HG02759 (cell line): Measurements from ENCODE around the gene JMJD7.

Experiments used
- ATAC-seq: cut with Tn5 transposase; IDR thresholded peaks from one replicate; pipeline ENCODE4 v1.9.1; 2021; ENCODE audit warnings: mild to moderate bottlenecking, moderate library complexity; ENCODE audit not compliant: unreplicated experiment

JMJD7 gene

GRCh38 chr15:41799488-41799805 lies 28.4 kb upstream of the JMJD7 start:
- no peak for ATAC-seq

- ATAC-seq = no peak
These were observed 26.7 kb upstream of the JMJD7 start for GRCh38 chr15:41801185-41801584.

- ATAC-seq = no peak
These were observed 25.9 kb upstream of the JMJD7 start for GRCh38 chr15:41801850-41802455.

DNA sequence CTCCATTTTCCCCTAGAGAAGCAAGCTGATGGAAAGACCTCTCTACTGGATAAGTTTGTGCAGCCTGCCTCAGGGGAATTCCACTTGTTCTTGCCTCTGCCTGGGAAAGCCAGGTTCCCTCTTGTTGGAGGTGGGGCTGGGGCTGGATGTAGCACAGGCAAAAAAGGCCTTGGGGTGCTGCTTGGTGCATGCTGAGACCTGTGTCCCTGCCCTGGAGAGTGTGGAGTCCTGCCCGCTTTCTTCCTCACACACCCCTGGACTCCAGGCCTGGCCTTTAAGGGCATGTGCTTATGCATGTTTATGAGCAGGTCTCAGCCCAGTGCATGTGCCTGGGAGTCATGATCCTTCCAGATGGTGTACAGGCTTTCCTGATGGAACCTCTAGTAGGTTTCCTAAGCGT lies 23.5 kb upstream of the JMJD7 start:
- ATAC-seq = no peak

GRCh38 chr15:41804916-41805666 lies 22.8 kb upstream of the JMJD7 start:
- no peak for ATAC-seq

DNA sequence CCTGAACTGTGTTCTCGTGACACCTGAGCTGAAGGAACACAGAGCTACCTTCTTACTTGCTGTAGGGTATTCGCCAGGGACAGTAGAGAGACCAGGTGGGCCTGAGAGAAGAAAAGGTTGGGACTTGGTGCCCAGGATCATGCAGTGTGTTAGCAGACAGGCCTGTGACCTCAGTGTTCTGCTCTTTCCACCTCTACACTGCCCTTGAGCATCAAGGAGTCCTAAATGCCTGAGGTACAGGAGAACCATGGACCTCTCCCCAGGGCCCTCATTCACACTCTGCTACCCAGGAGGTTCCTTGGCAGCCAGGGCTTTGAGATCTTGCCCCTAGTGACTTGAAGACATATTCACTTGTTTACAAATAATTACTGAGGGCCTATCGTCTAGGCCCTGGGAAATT lies 22.2 kb upstream of the JMJD7 start:
- no peak for ATAC-seq

DNA sequence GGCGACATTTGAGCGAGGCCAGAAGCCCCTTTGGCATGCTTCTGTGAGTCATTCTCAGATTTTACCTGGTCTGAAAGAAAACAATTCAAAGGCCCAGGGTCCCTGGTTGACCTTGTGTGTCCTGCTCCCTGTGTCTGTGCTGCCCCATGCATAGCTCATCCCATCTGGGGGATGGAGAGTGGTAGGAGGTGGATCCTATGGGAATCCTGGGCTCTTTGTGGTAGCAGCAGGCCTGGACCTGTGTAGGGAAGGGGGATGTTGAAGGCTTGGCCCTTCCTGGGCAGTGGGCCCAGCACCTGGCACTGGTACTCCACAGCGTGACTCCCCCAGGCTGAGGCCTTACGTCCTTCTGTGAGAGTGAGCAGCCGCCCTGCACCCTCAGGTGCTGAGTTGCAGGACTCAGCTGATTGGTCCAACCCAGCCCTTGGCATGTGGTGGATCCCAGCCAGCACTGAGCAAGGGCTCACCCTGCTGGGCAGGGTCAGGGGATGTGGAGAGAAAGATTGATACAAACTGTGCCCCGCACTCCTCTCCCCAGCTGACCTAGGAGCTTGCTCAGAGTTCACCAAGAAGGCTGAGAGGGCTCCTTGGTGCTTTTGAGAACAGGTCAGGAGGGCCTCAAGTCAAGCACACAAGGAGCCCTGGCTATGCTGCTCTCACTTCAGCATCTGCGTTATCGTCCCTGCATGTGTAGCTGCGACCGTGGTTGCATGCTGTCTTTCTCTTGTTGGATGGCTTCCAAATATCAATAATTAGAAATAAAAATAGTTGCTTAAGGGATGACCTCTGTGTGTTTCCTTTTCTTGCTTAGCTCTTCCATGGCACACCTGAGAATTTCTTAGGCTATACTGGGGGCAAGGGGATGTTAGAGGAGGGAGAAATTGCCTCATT lies 21.4 kb upstream of the JMJD7 start:
- no peak for ATAC-seq

GRCh38 chr15:41809121-41809520 lies 18.8 kb upstream of the JMJD7 start:
- ATAC-seq = no peak

- no peak for ATAC-seq
These were observed 18.2 kb upstream of the JMJD7 start for GRCh38 chr15:41809526-41810220.

- no peak for ATAC-seq
These were observed 17.1 kb upstream of the JMJD7 start for GRCh38 chr15:41810651-41811431.

GRCh38 chr15:41811432-41812195 lies 16.3 kb upstream of the JMJD7 start:
- ATAC-seq = no peak

GRCh38 chr15:41812820-41813375 lies 15.0 kb upstream of the JMJD7 start:
- no peak for ATAC-seq

DNA sequence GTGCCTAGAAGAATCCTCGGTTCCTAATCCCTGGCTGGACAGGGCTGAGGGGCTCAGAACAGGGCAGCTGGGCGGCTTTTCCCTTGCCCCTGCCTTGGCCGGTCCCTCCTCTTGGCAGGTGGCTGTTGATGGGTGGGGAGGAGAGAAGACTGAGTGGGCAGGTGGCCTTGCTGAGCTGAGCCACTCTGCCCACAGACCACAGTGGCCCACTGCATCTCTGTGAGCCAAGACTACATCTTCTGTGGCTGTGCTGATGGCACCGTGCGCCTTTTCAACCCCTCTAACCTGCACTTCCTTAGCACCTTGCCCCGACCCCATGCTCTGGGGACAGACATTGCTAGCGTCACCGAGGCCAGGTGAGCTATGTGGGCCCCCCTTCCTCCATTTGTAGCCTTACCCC lies 14.5 kb upstream of the JMJD7 start:
- ATAC-seq = no peak

GRCh38 chr15:41814534-41814933 lies 13.4 kb upstream of the JMJD7 start:
- no peak for ATAC-seq

DNA sequence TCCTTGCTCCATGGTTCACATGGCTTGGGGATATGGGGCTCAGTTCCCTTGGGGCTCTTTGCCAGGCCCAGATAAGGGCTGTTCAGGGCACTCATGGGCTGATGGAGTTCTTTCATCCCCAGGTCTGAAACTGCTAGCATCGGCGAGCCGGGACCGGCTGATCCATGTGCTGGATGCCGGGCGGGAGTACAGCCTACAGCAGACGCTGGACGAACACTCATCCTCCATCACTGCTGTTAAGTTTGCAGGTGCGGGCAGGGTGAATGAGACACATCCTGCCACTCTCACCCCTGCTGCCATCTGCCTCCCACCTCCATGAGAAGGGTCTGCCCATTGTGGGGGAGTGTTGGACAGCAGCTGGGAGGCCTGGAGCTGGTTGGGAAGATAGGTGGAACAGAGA lies 11.1 kb upstream of the JMJD7 start:
- ATAC-seq = no peak

- no peak for ATAC-seq
These were observed 10.6 kb upstream of the JMJD7 start for GRCh38 chr15:41817327-41817726.

GRCh38 chr15:41817781-41818180 lies 10.1 kb upstream of the JMJD7 start:
- no peak for ATAC-seq

DNA sequence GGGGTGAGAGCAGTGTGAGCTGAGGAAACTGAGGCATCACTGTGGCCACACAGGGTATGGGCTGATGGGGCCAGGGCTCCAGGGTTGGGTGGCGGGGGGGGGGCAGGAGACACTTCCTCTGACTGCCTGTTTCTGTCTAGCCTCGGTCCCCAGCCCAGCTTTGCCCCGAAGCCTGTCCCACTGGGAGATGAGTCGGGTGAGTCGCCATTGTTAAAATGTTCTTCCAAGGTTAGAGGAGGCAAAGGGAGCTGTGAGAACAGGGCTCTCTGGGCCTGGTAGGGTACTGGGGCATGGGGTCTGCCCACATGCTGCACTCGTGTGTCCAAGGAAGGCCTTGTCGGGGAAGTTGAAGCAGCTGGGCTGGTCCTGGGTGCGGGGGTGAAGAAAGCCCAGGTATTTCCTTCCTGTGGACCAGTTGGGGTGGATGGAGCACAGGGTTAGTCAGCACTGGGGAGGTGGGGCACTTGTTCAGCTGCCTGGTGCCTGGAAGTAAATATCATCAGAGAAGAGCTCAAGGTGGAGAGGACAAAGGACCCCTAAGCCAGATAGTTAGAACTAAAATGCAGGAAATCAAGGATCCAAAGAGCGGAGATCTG lies 8.3 kb upstream of the JMJD7 start:
- no peak for ATAC-seq

GRCh38 chr15:41820791-41821423 lies 7.0 kb upstream of the JMJD7 start:
- ATAC-seq = no peak
